ENCODE data around the gene RIC8B. TPM values are rescaled to one million over a fixed set of nuclear protein-coding genes. Genes with fewer than 3 reads are reported as not detected.
"Not testable (repeated sequence)": the region's sequence is repeated elsewhere in the genome, so short reads cannot be mapped to it uniquely, and the experiment has no call there.

RIC8B gene
- polyA plus RNA-seq (2014; cell fraction: cytosol; rRNA removed) = 10.5 and 17.1 TPM in 2 replicates
- polyA plus RNA-seq (2014; cell fraction: nucleus; rRNA removed) = 21.4 and 21.7 TPM in 2 replicates

GRCh38 chr12:106774005-106774807 lies at the start of gene RIC8B:
TSS of gene RIC8B (plus strand) at chr12:106774682. CDS start at chr12:106774746, 64 bp downstream.
- peak; percentile 99 for DNase-seq (ENCODE audit: low spot score)

GRCh38 chr12:106724934-106725333 lies 49.5 kb upstream of the RIC8B start:
- no peak for DNase-seq (ENCODE audit: low spot score)

- not testable (repeated sequence) for DNase-seq (ENCODE audit: low spot score)
Measured at GRCh38 chr12:106726603-106727202, 47.8 kb upstream of the RIC8B start.

GRCh38 chr12:106729611-106730010 lies 44.9 kb upstream of the RIC8B start:
- DNase-seq (ENCODE audit: low spot score) = no peak

- no peak for DNase-seq (ENCODE audit: low spot score)
Measured at GRCh38 chr12:106732890-106733289, 41.6 kb upstream of the RIC8B start.

- no peak for DNase-seq (ENCODE audit: low spot score)
Measured at GRCh38 chr12:106733660-106734059, 40.8 kb upstream of the RIC8B start.

- no peak for DNase-seq (ENCODE audit: low spot score)
Measured at GRCh38 chr12:106736051-106736957, 38.2 kb upstream of the RIC8B start.

- no peak for DNase-seq (ENCODE audit: low spot score)
Measured at GRCh38 chr12:106739318-106739717, 35.2 kb upstream of the RIC8B start.

GRCh38 chr12:106739815-106740530 lies 34.5 kb upstream of the RIC8B start:
- DNase-seq (ENCODE audit: low spot score) = no peak

- DNase-seq (ENCODE audit: low spot score) = no peak
Measured at GRCh38 chr12:106740818-106741217, 33.7 kb upstream of the RIC8B start.

- no peak for DNase-seq (ENCODE audit: low spot score)
Measured at GRCh38 chr12:106741247-106741646, 33.2 kb upstream of the RIC8B start.

- no peak for DNase-seq (ENCODE audit: low spot score)
Measured at GRCh38 chr12:106743270-106743988, 31.1 kb upstream of the RIC8B start.

GRCh38 chr12:106744600-106744999 lies 29.9 kb upstream of the RIC8B start:
- no peak for DNase-seq (ENCODE audit: low spot score)

- no peak for DNase-seq (ENCODE audit: low spot score)
Measured at GRCh38 chr12:106745181-106745745, 29.2 kb upstream of the RIC8B start.

- no peak for DNase-seq (ENCODE audit: low spot score)
Measured at GRCh38 chr12:106747973-106748436, 26.5 kb upstream of the RIC8B start.

GRCh38 chr12:106750524-106750923 lies 24.0 kb upstream of the RIC8B start:
- DNase-seq (ENCODE audit: low spot score) = no peak

- no peak for DNase-seq (ENCODE audit: low spot score)
Measured at GRCh38 chr12:106753526-106753925, 21.0 kb upstream of the RIC8B start.

- no peak for DNase-seq (ENCODE audit: low spot score)
Measured at GRCh38 chr12:106754331-106754730, 20.2 kb upstream of the RIC8B start.

- no peak for DNase-seq (ENCODE audit: low spot score)
Measured at GRCh38 chr12:106757623-106758348, 16.7 kb upstream of the RIC8B start.

Data from SK-N-DZ (cell line).